Measurements from ENCODE around the gene VEZT.
"Not testable (repeated sequence)": the region's sequence is repeated elsewhere in the genome, so short reads cannot be mapped to it uniquely, and the experiment has no call there.

VEZT gene

GRCh38 chr12:95304673-95305198 is 87.1 kb downstream of the VEZT start:
- Histone ChIP-seq H3K79me2 (ENCODE audit: insufficient read depth, low read length) (no peaks in the 10 kb centered on the region), H3K4me1 (ENCODE audit: insufficient read depth, low read length, poor library complexity, severe bottlenecking) (no peaks in the 10 kb centered on the region), H4K20me1 (ENCODE audit: insufficient read depth, low read length, poor library complexity, severe bottlenecking) (no peaks in the 10 kb centered on the region), H3K36me3 (ENCODE audit: insufficient read depth, low read length) (peaks cover 34% of the 10 kb centered on the region), H3K4me3 (ENCODE audit: low read length, poor library complexity, severe bottlenecking) (no peak overlapping the region), H3K4me2 (ENCODE audit: low read depth, low read length, poor library complexity, severe bottlenecking) (no peak overlapping the region), H3F3A (ENCODE audit: low read depth) (no peaks in the 10 kb centered on the region), H3K9ac (ENCODE audit: low read depth, low read length, poor library complexity, severe bottlenecking) (no peak overlapping the region), H3K9me3 (ENCODE audit: insufficient read depth, low read depth, low read length) (no peaks in the 10 kb centered on the region), H2AFZ (ENCODE audit: low read length) (no peak overlapping the region), H3K9me2 (replicated peaks; ENCODE audit: low read depth, low read length) (no peaks in the 10 kb centered on the region), H3K27me3 (ENCODE audit: insufficient read depth, low read length, poor library complexity, severe bottlenecking) (no peaks in the 10 kb centered on the region)
- TF ChIP-seq EZH2phosphoT487 (IDR thresholded peaks at IDR 0.05; ENCODE audit: borderline replicate concordance), result no peak
- no peak for TF ChIP-seq CTCF (conservative IDR thresholded peaks at IDR 0.05; ENCODE audit: low read length)

- H3K9me3 ChIP-seq (ENCODE audit: insufficient read depth, low read depth, low read length), result no peaks in the 10 kb centered on the region
- H3K27me3 ChIP-seq (ENCODE audit: insufficient read depth, low read length, poor library complexity, severe bottlenecking), result no peaks in the 10 kb centered on the region
- no peak for TF ChIP-seq EZH2phosphoT487 (IDR thresholded peaks at IDR 0.05; ENCODE audit: borderline replicate concordance)
- no peak for TF ChIP-seq CTCF (conservative IDR thresholded peaks at IDR 0.05; ENCODE audit: low read length)
- no peaks in the 10 kb centered on the region for H3F3A ChIP-seq (ENCODE audit: low read depth)
- no peak overlapping the region for H3K4me3 ChIP-seq (ENCODE audit: low read length, poor library complexity, severe bottlenecking)
- H3K79me2 ChIP-seq (ENCODE audit: insufficient read depth, low read length), result no peaks in the 10 kb centered on the region
- H3K4me2 ChIP-seq (ENCODE audit: low read depth, low read length, poor library complexity, severe bottlenecking), result no peak overlapping the region
- no peaks in the 10 kb centered on the region for H3K9me2 ChIP-seq (replicated peaks; ENCODE audit: low read depth, low read length)
- H3K4me1 ChIP-seq (ENCODE audit: insufficient read depth, low read length, poor library complexity, severe bottlenecking), result no peaks in the 10 kb centered on the region
- no peaks in the 10 kb centered on the region for H4K20me1 ChIP-seq (ENCODE audit: insufficient read depth, low read length, poor library complexity, severe bottlenecking)
- no peak overlapping the region for H2AFZ ChIP-seq (ENCODE audit: low read length)
- no peak overlapping the region for H3K9ac ChIP-seq (ENCODE audit: low read depth, low read length, poor library complexity, severe bottlenecking)
- H3K36me3 ChIP-seq (ENCODE audit: insufficient read depth, low read length), result peaks cover 10% of the 10 kb centered on the region; the same call in 1 of the 2 replicates
These were observed 95.0 kb downstream of the VEZT start for GRCh38 chr12:95312656-95313055.

- not testable (repeated sequence) for H3K4me1 ChIP-seq (ENCODE audit: insufficient read depth, low read length, poor library complexity, severe bottlenecking); H3K4me2 ChIP-seq (ENCODE audit: low read depth, low read length, poor library complexity, severe bottlenecking); H2AFZ ChIP-seq (ENCODE audit: low read length); H3K9me3 ChIP-seq (ENCODE audit: insufficient read depth, low read depth, low read length); H3K79me2 ChIP-seq (ENCODE audit: insufficient read depth, low read length); H4K20me1 ChIP-seq (ENCODE audit: insufficient read depth, low read length, poor library complexity, severe bottlenecking); H3K36me3 ChIP-seq (ENCODE audit: insufficient read depth, low read length); H3K9ac ChIP-seq (ENCODE audit: low read depth, low read length, poor library complexity, severe bottlenecking); H3K9me2 ChIP-seq (replicated peaks; ENCODE audit: low read depth, low read length); H3K4me3 ChIP-seq (ENCODE audit: low read length, poor library complexity, severe bottlenecking); H3F3A ChIP-seq (ENCODE audit: low read depth); H3K27me3 ChIP-seq (ENCODE audit: insufficient read depth, low read length, poor library complexity, severe bottlenecking)
These were observed 97.1 kb downstream of the VEZT start for GRCh38 chr12:95314756-95315155.

- H3K9me3 ChIP-seq (ENCODE audit: insufficient read depth, low read depth, low read length), result no peaks in the 10 kb centered on the region
- H3F3A ChIP-seq (ENCODE audit: low read depth), result no peaks in the 10 kb centered on the region
- H2AFZ ChIP-seq (ENCODE audit: low read length), result no peak overlapping the region
- H3K27me3 ChIP-seq (ENCODE audit: insufficient read depth, low read length, poor library complexity, severe bottlenecking), result no peaks in the 10 kb centered on the region
- no peak overlapping the region for H3K4me2 ChIP-seq (ENCODE audit: low read depth, low read length, poor library complexity, severe bottlenecking)
- no peak for TF ChIP-seq EZH2phosphoT487 (IDR thresholded peaks at IDR 0.05; ENCODE audit: borderline replicate concordance)
- TF ChIP-seq CTCF (conservative IDR thresholded peaks at IDR 0.05; ENCODE audit: low read length), result no peak
- no peaks in the 10 kb centered on the region for H3K79me2 ChIP-seq (ENCODE audit: insufficient read depth, low read length)
- H3K36me3 ChIP-seq (ENCODE audit: insufficient read depth, low read length), result no peaks in the 10 kb centered on the region
- no peaks in the 10 kb centered on the region for H3K9me2 ChIP-seq (replicated peaks; ENCODE audit: low read depth, low read length)
- no peaks in the 10 kb centered on the region for H4K20me1 ChIP-seq (ENCODE audit: insufficient read depth, low read length, poor library complexity, severe bottlenecking)
- H3K4me3 ChIP-seq (ENCODE audit: low read length, poor library complexity, severe bottlenecking), result no peak overlapping the region
- no peaks in the 10 kb centered on the region for H3K4me1 ChIP-seq (ENCODE audit: insufficient read depth, low read length, poor library complexity, severe bottlenecking)
- no peak overlapping the region for H3K9ac ChIP-seq (ENCODE audit: low read depth, low read length, poor library complexity, severe bottlenecking)
These were observed 99.2 kb downstream of the VEZT start for GRCh38 chr12:95316798-95317197.
